ENCODE measurements around the gene OXCT1. TPM values are rescaled to one million over a fixed set of nuclear protein-coding genes. Genes with fewer than 3 reads are reported as not detected.

The OXCT1 gene
- total and polyA plus RNA-seq, 2 donors from 2014 or later, result 20.5 to 42.7 TPM

GRCh38 chr5:41908374-41909079 is 38.3 kb upstream of the OXCT1 start:
- H3K4me1 ChIP-seq (ENCODE audit: control insufficient read depth in 2 of 3, insufficient read depth in 2 of 3, low read depth in 1 of 3, low read length in 3 of 3), result peaks cover 0 to 4% (median under 1%) of the 10 kb centered on the region in 3 donors
- H3K27me3 ChIP-seq (ENCODE audit: control insufficient read depth, insufficient read depth, low read length), result no peaks in the 10 kb centered on the region
- intact Hi-C loops (cut with DNase I), result no loop called here
- FAIRE-seq (no peak), DNase-seq (no peak)
- no peak overlapping the region for H3K4me3 ChIP-seq (ENCODE audit: low read length in 3 of 3)
- no peaks in the 10 kb centered on the region for H3K9me3 ChIP-seq (ENCODE audit: control insufficient read depth in 2 of 3, insufficient read depth in 1 of 3, low read length in 3 of 3)
- no peak for TF ChIP-seq CTCF (IDR thresholded peaks at IDR 0.05; ENCODE audit: borderline replicate concordance, extremely low read depth, insufficient read depth)
- H3K9ac ChIP-seq (ENCODE audit: low read length in 3 of 3), result no peak overlapping the region
- peaks cover 11 to 34% (median 30%) of the 10 kb centered on the region in 3 donors for H3K36me3 ChIP-seq (ENCODE audit: control insufficient read depth in 2 of 3, insufficient read depth in 3 of 3, low read length in 3 of 3)
- H3K27ac ChIP-seq (ENCODE audit: low read depth in 2 of 2, low read length in 2 of 2), result no peak overlapping the region

- Histone ChIP-seq H3K27ac (ENCODE audit: low read depth in 2 of 2, low read length in 2 of 2) (no peak overlapping the region), H3K4me3 (ENCODE audit: low read length in 3 of 3) (no peak overlapping the region), H3K9ac (ENCODE audit: low read length in 3 of 3) (no peak overlapping the region), H3K9me3 (ENCODE audit: control insufficient read depth in 2 of 3, insufficient read depth in 1 of 3, low read length in 3 of 3) (no peaks in the 10 kb centered on the region), H3K27me3 (ENCODE audit: control insufficient read depth, insufficient read depth, low read length) (no peaks in the 10 kb centered on the region), H3K4me1 (ENCODE audit: control insufficient read depth in 2 of 3, insufficient read depth in 2 of 3, low read depth in 1 of 3, low read length in 3 of 3) (peaks cover 0 to 4% (median 2%) of the 10 kb centered on the region in 3 donors), H3K36me3 (ENCODE audit: control insufficient read depth in 2 of 3, insufficient read depth in 3 of 3, low read length in 3 of 3) (peaks cover 4 to 23% (median 18%) of the 10 kb centered on the region in 3 donors)
- no peak for TF ChIP-seq CTCF (IDR thresholded peaks at IDR 0.05; ENCODE audit: borderline replicate concordance, extremely low read depth, insufficient read depth)
- FAIRE-seq (no peak), DNase-seq (no peak)
- intact Hi-C loops (cut with DNase I), result no loop called here
Observed at GRCh38 chr5:41906151-41906550, 35.9 kb upstream of the OXCT1 start.

GRCh38 chr5:41903892-41904799 is 33.9 kb upstream of the OXCT1 start, which contains the start of gene RIMOC1:
Gene RIMOC1 (plus strand): TSS chr5:41904344. CDS start chr5:41904368, 24 bp downstream.
- Histone ChIP-seq H3K36me3 (ENCODE audit: control insufficient read depth in 2 of 3, insufficient read depth in 3 of 3, low read length in 3 of 3) (peaks cover 2 to 13% (median 11%) of the 10 kb centered on the region in 3 donors), H3K9me3 (ENCODE audit: control insufficient read depth in 2 of 3, insufficient read depth in 1 of 3, low read length in 3 of 3) (no peaks in the 10 kb centered on the region), H3K27me3 (ENCODE audit: control insufficient read depth, insufficient read depth, low read length) (no peaks in the 10 kb centered on the region), H3K9ac (ENCODE audit: low read length in 3 of 3) (peak within 1 kb of the TSS; percentile 80 to 99 (median 85)), H3K4me3 (ENCODE audit: low read length in 3 of 3) (peak within 1 kb of the TSS; percentile 82 to 97 (median 90)), H3K4me1 (ENCODE audit: control insufficient read depth in 2 of 3, insufficient read depth in 2 of 3, low read depth in 1 of 3, low read length in 3 of 3) (peaks cover 0 to 4% (median 2%) of the 10 kb centered on the region in 3 donors), H3K27ac (ENCODE audit: low read depth in 2 of 2, low read length in 2 of 2) (peak within 1 kb of the TSS; percentile 86 to 90)
- no peak for TF ChIP-seq CTCF (IDR thresholded peaks at IDR 0.05; ENCODE audit: borderline replicate concordance, extremely low read depth, insufficient read depth)
- FAIRE-seq, result peak; percentile 99
- DNase-seq, result peak; percentile 99 to 100 (median 100)
- intact Hi-C loops (cut with DNase I), result no loop called here
